Left ventricle myocardium superior (tissue), 1 donor: Measurements from ENCODE around the gene PBX3. TPM values are rescaled to one million over a fixed set of nuclear protein-coding genes. Genes with fewer than 3 reads are reported as not detected.

Source experiments
- ATAC-seq: fragments of 200-7000 bp; cut with Tn5 transposase; one replicate; pipeline ENCODE4 v1.9.1; 2020; ENCODE audit warnings: mild to moderate bottlenecking, moderate library complexity
- DNase-seq: peaks from one replicate; pipeline ENCODE4 v3.0.0-alpha.2; 2020
- intact Hi-C: fragments of 100-400 bp; cut with micrococcal nuclease; formaldehyde crosslinking; loops from one replicate; pipeline ENCODE4 v1.11.0; 2022
- long read RNA-seq: library from polyadenylated mRNA; unstranded; transcript quantifications from one replicate; pipeline ENCODE4 v2.0.0, GENCODE V29; 2021
- total RNA-seq: library from RNA; stranded (reverse); fragmentation: NEBNext Ultra II Directional; extraction: Animal tissue kit (Norgen Biotek cat#: 25700); gene quantifications from one replicate; pipeline ENCODE4 v1.2.1, GENCODE V29; 2021
- donor health status: DM: no; HTN: yes; CAD: no; lungs with severe emphysema.

PBX3 gene
- 50.4 TPM for total RNA-seq
- long read RNA-seq, transcript PBX3-204 (9 exons, 2,775 nt): major isoform, 40 of 71 reads
- long read RNA-seq, transcript PBX3-201 (8 exons, 2,755 nt): minor isoform, 10 of 71 reads
- long read RNA-seq, partial matches to known transcripts: 9 of 71 reads
- long read RNA-seq, other reads (novel, unspliced or antisense): 7 of 71 reads

DNA sequence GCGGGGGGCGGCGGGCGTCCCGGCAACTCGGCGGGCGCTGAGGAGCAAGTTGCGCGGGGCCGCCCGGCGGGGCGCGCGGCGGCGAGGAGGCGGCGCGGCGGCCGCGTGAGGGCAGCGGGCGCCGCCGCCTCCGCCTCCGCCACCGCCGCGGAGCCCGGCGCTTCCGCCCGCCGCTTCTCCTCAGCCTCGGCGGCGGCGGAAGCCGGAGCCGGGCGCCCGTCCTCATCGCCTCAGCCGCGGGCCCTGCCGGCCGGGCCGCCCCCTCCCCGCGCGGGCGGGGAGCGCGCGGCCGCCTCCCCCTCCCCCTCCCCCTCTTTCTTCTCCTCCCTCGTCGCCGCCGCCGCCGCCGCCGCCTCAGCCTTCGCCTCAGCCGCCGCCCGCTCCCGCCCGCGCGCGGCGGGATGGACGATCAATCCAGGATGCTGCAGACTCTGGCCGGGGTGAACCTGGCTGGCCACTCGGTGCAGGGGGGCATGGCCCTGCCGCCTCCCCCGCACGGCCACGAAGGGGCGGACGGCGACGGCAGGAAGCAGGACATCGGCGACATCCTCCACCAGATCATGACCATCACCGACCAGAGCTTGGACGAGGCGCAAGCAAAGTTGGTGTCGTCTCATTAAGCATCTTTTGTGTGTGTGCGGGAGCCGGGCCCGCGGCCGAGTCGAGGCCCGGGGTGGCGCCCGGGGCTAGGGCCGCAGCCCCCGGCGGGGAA lies at the start of gene PBX3:
TSS of gene PBX3 (plus strand) at position 321 of the 712 bp plus-strand sequence.
- peak; percentile 6 for ATAC-seq
- intact Hi-C loops: no loop called here
- DNase-seq: peak; percentile 73

DNA sequence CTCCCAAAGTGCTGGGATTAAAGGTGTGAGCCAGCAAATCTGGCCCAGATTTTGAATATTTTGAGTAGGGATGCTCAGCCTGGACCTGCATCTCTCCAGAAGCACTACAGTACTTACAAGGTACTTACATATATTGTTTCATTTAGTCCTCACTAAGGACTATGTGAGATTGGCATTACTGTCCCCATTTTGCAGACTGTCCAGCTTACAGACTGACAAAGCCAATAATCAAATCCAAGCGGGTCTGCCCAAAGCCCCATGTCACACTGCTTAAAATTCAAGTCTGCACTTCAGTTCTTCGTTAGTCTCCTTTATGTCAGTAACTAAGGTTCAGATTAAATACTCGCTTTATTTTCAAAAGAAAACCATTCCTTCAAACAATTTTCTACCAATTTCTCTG lies 47.3 kb upstream of the PBX3 start:
- ATAC-seq (no peak), DNase-seq (no peak)
- intact Hi-C loops: no loop called here

DNA sequence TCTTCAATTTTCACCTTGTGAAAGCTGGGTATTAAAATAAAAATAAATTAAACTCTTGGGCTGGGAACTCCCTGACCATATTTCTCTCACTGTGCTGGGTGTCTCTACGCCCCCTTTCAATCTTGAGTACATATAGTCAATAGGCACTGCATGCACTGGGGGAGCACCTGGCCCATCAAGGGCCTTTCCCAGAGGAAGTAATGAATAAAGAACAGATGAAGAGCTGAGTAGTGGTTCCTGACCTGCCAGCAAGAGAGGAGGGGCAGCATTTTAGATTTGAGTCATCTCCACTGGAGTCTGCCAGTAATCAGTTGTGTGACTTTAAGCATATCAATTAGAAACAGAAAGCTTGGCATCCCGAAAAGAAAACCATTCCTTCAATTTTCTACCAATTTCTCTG lies 46.4 kb upstream of the PBX3 start:
- ATAC-seq: no peak
- intact Hi-C loops: no loop called here
- DNase-seq: no peak

DNA sequence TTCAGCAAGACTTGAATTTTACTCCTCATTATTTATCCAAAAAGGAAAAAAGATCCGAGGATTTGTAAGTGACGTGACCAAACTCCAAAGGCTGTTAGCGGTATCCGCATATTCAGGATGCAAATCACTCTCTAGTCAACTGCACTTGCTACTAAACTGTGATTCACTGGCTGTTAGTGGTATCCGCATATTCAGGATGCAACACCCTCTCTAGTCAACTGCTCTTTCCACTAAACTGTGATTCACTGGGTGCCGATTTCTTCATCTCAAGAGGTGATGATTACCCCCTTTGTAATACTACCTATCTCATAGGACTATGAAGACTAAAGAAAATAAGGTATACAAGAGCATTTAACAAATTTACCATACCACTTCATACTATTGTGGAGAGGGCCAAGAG lies 45.8 kb upstream of the PBX3 start:
- ATAC-seq (no peak), DNase-seq (no peak)
- intact Hi-C loops: no loop called here

DNA sequence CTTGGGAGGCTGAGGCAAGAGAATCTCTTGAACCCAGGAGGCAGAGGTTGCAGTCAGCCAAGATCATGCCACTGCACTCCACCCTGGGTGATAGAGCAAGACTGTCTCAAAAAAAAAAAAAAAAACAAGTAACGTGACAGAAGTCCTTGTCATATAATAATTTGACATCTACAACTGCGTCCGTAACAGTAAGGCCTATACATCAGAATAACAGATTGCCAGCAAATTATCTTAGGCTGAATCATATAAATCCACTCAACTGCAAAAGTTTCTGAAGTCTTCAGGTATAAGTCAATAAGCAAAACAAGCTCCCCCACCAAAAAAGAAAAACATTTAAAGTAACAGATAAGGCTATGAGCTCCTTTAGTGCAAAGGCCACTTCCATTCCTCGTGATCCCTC lies 43.5 kb upstream of the PBX3 start:
- intact Hi-C loops: no loop called here
- no peak for DNase-seq
- no peak for ATAC-seq

DNA sequence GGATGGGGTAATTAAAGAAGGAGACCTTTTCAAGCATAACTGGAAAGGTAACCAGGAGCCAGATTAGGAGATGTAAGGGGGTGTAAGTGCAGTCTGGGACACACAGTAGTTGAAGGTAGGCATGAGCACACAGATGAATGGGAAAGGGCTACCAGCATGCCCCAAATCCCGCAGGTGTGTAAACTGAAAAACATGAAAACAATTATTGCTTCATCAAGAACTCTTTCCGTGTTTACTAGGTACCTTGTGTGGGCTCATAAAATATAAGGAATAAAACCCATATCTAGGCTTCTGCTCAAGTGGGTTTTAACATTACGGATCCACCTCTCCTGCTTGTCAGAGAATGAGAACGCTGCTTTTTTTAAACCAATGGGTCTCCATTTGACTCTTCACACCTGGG lies 41.3 kb upstream of the PBX3 start:
- ATAC-seq (no peak), DNase-seq (no peak)
- intact Hi-C loops: no loop called here

DNA sequence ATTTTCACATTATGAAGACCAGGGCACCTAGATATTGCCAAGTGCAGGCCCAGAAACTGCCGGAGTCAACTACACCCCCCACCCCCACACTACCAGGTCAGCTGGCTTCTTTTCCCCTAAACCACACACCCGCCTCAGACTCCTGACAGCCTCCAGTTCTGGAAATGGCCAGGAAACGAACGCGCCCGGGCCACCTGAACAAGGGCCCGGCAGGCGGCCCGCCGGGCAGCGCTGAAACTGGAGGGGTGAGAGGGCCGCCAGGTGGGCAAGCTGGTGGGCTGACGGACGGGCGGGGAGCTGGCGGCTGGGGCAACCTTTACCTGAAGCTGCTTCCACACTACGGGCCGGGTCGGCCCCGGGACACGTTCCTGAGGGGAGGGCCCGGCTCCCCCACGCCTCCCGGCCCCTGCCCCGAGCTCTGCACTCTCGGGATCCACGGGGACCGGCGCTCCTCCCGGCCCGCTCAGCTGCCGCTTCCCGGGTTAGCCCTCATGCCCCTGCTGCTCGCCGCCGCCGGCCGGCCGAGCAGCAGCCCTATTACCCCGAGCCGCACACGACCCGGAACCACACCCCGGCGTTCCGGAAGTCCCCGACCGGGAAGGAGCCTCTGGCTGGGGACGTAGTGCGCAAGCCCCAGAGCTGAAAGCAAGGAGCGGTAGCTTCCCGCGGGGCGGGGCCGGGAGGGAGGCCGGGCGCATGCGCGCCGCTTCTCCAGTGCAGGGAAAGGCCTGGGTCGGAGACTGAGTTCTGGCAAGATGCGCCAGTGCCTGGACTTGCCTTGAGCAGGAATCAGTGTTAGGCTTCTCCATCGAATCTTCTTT lies 40.3 kb upstream of the PBX3 start, which contains the start of gene MAPKAP1:
TSS of gene MAPKAP1 (minus strand) at position 558 of the 821 bp plus-strand sequence. CDS start 34,634 bp downstream, outside the sequence.
- peak; percentile 100 for ATAC-seq
- intact Hi-C loops: no loop called here

DNA sequence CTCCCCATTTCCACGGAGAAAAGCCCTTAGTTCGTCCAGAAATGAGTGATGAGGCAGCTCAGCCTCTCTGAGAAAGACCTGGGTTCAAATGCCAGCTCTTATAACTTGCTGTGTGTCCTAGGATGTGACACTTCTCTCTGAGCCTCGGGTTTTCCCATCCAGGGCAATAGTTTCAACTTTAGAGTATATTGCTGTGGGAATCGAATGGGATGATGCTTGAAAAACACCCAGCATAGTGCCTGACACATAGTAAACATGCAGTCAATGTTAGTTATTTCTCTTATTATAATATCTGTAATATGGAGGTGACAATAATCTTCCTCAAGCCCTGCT lies 39.7 kb upstream of the PBX3 start:
- intact Hi-C loops: no loop called here
- no peak for ATAC-seq

More for the DNA sequence above, 40.3 kb upstream of the PBX3 start, which contains the start of gene MAPKAP1:
- DNase-seq: peak; percentile 99

DNA sequence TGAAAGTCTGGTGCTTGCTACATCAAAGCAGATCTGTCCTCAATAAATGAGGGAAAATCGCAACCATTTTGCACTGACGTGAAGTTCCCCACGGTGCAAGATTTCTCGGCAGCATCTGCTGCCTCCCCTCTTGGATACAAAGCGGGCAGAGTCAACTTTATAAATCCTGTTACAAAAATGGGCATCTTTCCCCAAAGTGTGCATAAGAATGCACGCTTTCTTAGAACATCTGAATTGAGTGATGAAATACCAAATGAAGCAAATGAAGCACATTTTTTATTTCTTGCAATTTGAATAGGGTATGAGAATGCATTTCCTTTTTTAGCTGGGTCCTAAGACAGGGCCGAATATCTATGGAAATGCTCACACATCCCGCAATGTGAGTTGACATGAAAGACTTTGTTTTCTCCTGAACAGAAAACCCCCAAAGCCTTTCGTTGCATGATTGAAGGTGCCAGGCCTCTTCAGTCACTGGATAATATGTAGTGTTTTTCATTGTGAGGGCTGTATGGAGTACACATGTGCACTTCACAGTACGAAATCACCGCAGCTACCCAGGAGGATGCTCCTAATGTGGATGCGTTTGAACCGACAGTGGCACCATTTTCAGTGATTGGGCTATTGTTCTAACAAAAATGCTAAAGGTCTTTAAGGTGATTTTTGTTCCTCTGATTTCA lies 20.6 kb upstream of the PBX3 start:
- intact Hi-C loops: no loop called here
- ATAC-seq (no peak), DNase-seq (no peak)

More for the DNA sequence above, 39.7 kb upstream of the PBX3 start:
- DNase-seq: no peak

DNA sequence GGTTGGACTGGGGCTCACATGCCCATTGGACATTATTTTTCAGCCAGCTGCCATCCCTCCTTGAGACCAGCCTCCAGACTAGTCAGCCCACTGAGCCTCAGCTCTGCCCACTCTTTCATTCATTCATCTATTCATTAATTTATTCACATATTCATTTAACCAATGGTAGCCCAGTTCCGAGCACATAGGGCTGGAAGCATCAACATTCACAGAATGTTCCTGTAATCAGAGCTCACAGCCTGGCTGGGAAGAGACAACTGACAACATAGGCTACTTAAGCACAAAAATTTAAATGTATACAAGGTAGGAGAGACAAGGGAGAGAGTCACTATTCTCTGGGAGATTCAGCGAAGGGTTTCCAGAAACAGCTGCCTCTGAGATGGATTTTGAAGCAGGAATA lies 17.0 kb upstream of the PBX3 start:
- no peak for DNase-seq
- no peak for ATAC-seq
- intact Hi-C loops: no loop called here

DNA sequence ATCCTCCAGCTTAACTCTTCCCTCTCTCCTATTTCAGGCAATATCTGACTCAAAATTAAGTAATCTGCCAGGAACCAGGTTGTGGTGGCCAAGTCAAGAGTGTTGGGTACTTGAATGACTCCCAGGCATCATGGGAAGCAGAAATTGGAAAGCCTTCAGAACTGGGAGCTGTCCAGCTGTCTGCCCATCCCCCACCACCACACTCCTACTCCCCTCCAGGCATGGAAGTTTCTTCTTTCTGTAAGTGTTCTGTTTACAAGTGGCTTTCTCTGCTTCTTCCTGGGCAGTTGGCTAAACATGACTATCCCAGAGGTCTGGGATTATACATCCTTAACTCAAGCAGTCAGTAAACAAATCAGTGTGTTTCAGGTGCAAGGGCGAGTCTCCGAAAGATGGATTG lies 14.6 kb upstream of the PBX3 start:
- DNase-seq (no peak), ATAC-seq (no peak)
- intact Hi-C loops: no loop called here

DNA sequence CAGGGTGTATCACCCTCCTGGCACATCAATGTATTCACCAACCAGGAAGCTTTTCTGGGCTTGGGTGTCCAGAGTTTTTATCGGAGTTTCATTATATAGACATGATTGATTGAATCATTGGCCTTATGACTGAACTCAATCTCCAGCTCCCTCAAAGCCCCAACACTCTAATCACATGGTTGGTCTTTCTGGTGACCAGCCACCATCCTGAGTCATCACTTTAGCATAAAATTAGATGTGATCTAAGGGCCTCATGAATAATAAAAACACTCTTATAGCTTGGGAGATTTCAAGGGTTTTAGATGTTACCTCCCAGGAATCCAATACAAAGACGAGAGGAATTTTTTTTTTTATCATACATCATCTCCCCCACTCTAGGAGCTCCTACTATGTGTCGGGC lies 7.7 kb upstream of the PBX3 start:
- DNase-seq (no peak), ATAC-seq (no peak)
- intact Hi-C loops: no loop called here

DNA sequence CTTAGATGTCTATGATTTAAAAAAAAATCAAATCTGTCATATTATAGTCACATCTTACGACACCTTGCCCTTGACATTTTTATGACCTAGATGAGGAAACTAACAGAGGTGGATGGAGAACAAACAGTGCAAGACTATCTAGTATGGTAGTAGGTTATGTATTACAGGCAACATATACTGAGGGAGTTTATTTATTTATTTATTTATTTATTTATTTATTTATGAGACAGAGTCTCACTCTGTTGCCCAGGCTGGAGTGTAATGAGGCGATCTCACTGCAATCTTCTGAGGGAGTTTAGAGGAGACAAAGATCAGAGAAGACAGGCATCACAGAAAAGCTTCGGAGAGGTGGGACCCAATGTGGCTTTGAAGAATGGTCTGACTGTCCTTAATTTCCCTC lies 4.5 kb upstream of the PBX3 start:
- intact Hi-C loops: no loop called here
- no peak for DNase-seq
- no peak for ATAC-seq

DNA sequence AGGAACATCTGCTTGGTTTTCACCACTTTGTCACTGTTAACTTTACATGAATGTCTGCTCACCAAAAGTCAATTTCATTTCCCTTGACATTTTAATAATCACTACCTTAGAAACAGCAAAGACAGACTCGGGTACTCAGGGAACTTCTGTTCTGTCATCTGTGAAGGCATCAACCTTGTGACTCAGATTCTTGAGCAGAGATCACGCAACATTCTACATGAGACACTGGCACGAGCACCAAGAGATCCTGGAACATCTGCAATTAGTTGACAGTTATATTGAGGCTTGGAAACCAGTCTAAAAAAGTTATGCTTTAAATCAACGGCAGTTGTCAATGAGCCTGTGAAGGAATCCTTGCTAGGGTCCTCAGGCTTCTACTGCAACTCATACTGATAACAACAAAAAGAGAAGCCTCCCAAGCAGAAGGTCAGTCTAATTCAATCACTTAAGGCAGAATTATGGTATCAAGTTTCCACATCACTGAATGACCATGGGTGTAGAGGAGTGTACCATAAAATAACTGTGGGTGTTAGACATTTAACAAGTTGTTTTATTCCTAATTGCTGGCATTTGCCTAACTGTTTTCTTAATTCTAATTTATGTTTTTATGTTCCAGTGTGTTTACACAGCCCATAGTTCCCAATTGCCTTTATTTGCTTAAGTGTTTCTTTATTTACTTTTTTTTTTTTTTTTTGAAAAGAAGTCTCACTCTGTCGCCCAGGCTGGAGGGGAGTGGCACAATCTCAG lies 3.3 kb upstream of the PBX3 start:
- intact Hi-C loops: no loop called here
- DNase-seq (no peak), ATAC-seq (no peak)

DNA sequence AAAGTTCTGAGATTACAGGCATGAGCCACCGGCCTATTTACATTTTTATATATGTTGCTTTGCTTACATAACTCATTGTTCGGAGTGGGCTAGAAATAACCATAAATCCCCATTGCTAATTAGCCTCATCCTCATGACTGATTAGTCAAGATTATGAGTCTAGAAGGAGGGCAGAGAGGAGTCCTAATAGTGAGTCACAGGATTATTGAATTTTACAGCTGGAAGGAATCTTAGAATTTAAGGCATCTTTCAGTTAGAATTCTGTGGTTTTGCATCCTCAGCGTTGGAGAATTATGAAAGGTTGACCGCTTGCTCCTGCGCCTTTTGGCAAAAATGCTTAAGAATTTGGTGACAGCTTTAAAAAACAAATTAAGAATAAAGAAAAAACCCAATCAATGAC lies 2.6 kb upstream of the PBX3 start:
- DNase-seq (no peak), ATAC-seq (no peak)
- intact Hi-C loops: no loop called here

DNA sequence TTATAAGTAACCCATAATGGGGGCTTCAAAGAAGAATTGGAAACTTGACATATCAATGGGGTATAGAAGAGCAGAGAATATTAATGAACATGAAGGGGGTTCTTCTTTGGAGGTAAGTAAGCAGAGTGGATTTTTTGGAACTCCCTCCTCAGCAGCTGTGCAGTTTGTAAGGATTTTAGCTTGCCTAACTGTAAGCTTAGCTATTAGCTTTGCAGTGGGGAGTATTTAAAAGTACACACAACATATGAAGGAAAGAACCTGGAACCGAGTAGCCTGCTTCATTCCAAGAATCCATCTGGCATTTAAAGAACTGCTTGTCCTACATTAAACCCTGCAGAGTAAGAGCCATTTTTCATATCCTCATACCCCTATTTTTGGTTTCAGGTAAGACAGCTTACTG lies 2.2 kb upstream of the PBX3 start:
- no peak for DNase-seq
- intact Hi-C loops: no loop called here
- ATAC-seq: no peak

DNA sequence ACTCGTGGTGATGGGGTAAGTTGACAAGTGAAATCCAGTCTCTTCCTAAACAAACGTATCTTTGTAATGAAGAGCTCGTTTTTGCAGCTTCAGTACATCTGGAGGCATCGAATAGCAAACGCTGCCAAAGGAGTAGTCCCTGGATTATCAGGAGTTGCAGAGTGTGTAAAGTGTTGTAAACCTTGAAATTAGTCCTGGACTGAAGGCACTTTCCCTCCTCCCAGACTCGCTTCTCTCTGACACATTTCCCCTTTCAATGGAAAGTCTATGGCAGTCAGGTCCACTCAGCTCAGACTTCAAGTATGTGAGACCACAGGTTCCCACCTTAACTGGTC lies 1.5 kb upstream of the PBX3 start:
- intact Hi-C loops: no loop called here
- ATAC-seq (no peak), DNase-seq (no peak)

DNA sequence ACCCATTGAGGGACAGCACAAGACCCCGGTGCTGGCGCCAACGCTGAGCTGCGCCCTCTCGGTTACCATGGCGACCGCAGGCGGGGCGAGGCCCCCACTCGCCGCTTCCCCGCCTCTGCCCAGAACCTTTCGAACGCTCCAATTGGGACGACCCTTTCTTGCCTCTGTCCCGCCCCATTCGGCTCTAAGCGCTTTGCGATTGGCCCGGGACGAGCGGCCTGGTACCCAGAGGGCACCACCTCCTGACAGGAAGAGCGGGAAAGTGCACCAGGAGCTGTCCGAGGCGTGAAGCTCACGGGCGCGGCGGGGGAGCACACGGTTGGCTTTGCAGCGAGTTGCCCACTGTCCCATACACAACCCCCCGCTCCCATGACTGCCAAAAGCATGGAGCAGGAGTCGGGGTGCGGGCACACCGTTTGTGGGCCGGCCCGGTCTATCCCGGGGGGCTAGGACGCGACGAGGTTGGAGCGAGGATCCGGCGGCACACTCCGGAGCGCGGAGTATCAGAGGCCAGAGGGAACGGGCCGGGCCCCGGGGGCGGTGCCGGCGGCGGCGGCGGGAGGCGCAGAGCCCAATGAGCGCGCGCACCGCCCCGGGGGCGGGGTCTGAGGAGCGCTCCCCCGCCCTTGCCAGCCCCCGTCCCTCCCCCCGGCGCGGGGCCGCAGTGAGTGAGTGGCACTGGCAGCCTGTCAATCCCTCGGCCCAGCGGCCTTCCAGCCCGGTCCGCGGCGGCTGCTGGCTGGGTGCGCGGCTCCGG lies 978 bp upstream of the PBX3 start:
- intact Hi-C loops: no loop called here
- peak; percentile 96 for ATAC-seq
- DNase-seq: peak; percentile 98

DNA sequence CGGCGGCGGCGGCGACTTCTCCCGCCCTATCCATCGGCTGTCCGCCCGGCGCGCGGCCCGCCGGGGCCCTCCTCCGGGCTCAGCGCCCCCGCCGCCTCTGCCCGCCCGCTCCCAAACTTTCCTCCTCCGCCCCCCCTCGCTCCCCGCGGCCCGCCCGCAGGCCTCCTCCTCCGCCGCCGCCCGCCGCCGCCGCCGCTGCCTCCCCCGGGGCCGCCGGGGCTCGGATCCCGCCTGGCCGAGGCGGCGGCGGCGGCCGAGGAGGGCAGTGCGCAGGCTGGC lies 460 bp upstream of the PBX3 start:
- intact Hi-C loops: no loop called here
- DNase-seq: no peak
- no peak for ATAC-seq
